HG02981 (cell line): Measurements from ENCODE around the gene RAMP3.

Experiments
- ATAC-seq: cut with Tn5 transposase; IDR thresholded peaks from one replicate; pipeline ENCODE4 v1.9.1; 2021; ENCODE audit warnings: mild to moderate bottlenecking, moderate library complexity; ENCODE audit not compliant: unreplicated experiment

Gene RAMP3

GRCh38 chr7:45219801-45220435, 62.3 kb downstream of the RAMP3 start:
- no peak for ATAC-seq

- ATAC-seq, result no peak
These were observed 63.4 kb downstream of the RAMP3 start for GRCh38 chr7:45220846-45221618.

GRCh38 chr7:45221896-45222604, 64.5 kb downstream of the RAMP3 start:
- no peak for ATAC-seq

DNA sequence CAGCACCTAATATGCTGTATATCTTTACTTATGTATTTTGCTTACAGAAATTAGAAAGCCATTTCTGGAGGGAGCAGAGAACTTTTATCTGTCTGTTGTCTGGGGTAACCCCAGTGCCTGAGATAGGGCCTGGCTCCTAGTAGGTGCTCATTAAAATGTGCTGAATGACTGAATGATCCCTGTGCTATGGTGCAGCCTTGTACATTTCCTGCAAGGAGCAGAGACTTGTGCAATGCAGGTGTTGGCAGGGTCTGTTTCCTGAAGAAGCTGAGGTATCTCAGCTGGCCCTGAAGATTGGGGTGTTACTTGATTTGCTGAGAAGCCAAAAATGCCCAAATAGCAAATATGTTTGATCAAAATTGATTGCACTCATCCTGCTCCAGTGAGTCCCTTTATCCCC, 65.5 kb downstream of the RAMP3 start:
- no peak for ATAC-seq

DNA sequence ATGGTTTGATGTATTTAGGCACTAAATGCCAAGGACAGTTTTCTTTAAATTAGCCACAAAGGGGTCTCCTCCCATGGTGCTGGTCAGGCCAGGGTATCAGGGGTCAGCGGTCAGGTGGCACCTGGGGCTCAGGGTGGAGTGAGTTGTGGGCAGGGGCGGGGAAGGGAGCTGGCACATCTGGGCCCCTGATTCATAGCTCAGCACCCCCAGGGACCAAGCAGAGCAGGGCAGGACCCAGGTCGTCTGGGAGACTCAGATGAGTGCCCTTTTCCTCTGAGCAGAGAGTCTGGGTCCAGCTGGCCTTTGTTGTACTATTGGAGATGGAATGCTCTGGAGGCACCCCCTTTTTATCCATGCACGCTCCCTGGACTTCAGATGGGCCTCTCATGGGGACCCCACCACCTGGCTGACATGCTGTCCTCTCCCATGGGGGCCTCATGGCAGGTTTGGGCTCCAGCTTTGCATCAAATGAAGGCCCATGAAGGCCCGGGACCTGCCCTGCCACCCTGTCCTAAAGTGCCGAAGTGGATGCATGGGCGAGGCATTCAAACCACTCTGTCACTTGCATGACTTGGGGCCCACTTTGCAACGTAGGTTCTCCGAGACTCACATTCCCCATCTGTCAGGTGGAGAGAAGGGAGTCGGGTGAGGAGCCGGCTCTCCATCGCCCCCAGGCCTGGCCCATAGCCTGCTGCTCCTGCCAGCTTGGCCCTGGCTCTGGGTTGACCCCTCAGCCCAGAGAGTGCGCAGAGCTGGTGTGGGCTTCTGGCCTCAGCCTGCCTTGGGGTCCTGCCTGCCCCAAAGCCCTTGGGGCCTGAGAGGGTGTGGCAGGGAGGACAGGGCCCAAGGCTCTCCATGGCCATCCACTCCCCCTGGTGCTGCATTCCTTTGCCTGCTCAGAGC, 66.4 kb downstream of the RAMP3 start:
- no peak for ATAC-seq

DNA sequence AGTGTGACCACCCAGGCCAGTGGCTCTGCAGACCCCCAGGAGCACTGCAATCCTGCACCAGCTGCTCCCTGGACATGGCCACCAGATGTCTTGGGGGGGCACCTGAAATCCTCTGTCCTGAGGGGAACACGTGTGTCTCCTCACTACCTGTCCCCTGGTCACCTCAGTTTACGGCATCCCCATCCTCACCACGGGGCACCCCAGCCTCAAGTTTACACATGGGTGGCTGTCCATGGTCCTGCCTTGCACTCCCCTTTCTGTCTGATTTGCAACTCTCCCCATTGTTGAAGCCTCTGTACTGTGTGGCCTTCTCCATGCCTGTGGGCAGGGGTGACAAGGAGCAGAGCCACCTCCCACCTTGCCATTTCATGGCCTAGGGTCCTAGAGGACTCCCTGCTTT, 67.2 kb downstream of the RAMP3 start:
- ATAC-seq, result no peak

GRCh38 chr7:45225311-45225947, 67.8 kb downstream of the RAMP3 start:
- no peak for ATAC-seq

DNA sequence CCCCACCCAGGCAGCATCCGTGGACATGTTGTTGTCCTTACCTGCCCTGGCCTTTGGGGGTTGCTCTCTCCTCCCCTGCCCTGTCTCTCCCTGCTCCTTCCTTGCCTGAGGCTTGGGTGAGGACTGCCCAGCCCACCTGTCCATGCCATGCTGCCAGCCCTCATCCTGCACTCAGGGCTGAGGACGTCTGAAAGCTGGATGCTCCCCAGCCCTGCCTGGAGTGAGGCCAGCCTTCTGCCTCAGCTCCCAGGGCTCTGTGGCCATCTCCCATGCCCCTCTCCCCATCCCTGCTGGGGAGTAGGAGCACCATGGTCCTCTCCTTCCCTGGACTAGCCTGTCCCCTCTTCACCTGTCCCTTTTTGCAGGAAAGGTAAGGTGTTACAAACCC, 68.4 kb downstream of the RAMP3 start:
- no peak for ATAC-seq

DNA sequence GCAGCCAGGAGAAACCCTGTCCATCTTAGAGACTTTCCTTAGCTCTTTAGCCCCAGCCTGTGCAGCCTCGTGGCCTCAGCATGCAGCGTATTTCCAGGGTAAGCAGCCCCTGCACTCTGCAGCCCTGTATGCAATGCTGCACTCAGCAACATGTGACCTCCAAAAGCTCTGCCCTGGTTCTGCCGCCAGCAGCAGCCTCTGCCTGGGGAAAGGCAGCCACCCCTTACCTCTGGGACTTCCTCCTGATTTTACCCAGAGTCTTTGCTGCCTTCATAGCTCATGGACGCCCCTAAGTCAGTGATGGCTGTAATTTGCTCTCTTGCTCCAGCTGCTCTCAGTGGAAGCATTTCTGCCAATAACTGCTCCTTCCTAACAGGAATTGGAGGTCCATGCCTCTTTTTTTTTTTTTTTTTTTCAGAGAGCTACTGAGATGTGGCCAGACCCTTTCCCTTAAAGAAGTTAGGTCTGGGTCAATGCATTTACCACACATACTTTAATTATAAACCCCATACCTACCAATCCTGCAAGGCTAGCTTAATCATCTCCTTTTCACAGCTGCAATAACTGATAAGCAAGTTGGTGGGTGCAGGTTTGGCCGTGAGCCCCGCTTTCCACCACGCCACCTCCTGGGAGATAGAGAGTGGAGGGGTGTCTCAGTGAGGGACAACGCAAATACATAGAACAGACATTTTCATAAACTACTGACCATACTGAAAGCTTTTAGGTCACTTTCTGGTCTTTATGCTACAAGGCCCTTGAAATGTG, 71.7 kb downstream of the RAMP3 start:
- ATAC-seq, result no peak

GRCh38 chr7:45230083-45230482, 72.5 kb downstream of the RAMP3 start:
- no peak for ATAC-seq

DNA sequence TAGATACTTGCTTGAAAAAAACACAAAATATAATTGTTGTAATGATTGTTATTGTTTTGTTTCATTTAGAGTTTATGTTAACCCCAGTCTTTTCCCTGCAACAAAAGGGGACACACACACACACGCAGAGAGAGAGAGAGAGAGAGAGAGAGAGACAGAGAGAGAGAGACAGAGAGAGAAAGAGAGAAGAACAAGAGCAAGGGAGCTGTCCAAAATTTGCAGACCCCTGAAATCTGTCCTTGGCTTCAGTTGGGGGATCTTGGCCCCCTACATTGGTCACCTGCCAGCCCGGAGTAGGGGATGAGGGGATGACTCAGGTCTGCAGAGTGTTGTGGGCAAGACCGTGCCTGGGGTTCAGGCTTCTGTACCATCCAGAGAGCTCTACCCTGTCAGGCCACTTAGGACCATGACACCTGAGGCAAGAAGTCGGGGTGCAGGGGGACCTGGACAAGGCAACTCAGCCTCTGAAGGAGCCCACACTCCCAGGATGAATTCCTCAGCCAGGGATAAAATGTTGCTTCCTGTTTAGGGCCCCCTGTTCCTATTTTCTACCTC, 73.1 kb downstream of the RAMP3 start:
- no peak for ATAC-seq

- ATAC-seq, result no peak
These were observed 75.7 kb downstream of the RAMP3 start for GRCh38 chr7:45233249-45233775.
